ENCODE results near the gene LIN7A. TPM values are rescaled to one million over a fixed set of nuclear protein-coding genes. Genes with fewer than 3 reads are reported as not detected.

LIN7A gene
- total RNA-seq, 1 experiment from 2014 or later: 1.2 TPM

DNA sequence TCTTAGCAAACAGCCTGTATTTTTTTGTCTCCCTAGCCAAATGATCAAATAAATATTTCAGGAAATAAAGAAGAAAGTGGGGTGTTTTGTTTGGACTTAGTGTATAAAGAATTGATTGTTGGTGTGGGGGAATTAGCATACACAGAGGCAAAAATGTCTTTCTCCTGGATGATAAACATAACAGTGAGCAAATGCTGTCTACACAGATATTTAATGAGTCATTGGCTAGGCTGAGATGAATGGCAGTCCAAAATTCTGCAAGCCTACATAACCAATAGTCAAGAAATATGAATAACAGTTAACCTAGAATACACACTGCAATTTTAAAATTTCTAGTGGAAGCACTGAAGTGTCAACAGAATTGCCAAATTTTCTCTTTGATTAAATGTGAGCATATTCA is 185.3 kb downstream of the LIN7A start:
- no peak for DNase-seq (ENCODE audit: low spot score)

- DNase-seq (ENCODE audit: low spot score): no peak
These were observed 188.3 kb downstream of the LIN7A start for GRCh38 chr12:80749456-80749855.

DNA sequence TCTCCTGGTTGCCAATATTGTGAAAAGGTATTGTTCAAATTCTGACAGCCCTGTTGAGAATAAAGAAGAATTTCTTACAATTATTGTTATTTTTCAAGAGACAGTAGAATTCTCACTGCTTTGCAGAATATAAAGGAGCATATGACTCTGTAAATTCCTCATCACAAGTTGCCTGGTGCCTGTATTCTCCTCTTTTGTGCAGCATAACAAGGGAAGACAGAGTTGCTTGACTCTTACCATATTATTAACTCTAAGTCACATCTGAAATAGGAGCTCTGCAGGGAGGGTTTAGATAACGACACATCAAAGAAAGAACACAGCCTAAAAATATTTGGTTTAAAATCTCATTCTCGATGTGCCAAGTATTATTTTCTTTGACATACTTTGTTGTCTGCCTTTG is 189.9 kb downstream of the LIN7A start:
- no peak for DNase-seq (ENCODE audit: low spot score)

DNA sequence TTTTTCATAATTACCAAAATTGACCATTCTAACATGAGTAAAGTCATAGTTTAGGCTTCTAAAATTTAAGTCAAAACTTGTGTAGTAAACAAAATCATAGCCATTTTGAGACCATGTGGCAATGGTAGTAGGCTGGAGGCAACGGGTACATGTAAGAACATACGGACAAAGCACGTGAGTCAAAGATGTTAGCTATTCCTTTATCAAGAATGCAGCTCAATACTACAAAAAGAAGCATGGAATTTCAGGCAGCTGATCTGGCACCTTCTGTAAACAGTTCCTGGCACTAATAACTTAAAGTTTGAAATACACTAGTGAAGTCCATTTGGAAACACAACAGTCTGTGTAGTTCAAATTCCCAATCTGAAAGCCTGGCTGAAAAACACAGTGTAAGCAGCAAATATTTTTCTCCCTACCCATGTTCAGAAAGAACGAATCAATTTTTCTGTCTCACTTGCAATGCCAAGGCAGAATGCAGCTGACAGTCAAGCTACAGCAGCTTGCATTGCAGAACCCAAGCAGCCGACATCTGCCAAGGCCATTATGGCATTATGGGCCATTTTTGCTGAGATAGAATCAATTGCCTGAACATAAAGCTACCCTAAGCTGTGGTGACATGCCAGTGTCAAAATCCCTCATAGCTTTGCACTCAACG is 191.8 kb downstream of the LIN7A start:
- no peak for DNase-seq (ENCODE audit: low spot score)

Other genes with a start within 250 kb of the LIN7A start
- gene MYF6, start 230.3 kb downstream of the LIN7A start, total RNA-seq (2014; rRNA removed; shearing (Covaris generic)): not detected in 2 replicates
- gene MYF5, start 221.0 kb downstream of the LIN7A start, total RNA-seq (2014; rRNA removed; shearing (Covaris generic)): not detected in 2 replicates
- 9.4 and 12.4 TPM in 2 replicates for gene ACSS3, start 140.1 kb upstream of the LIN7A start, total RNA-seq (2014; rRNA removed; shearing (Covaris generic))